Epithelial cell of proximal tubule (primary cell): Measurements from ENCODE around the gene P3H4. TPM values are rescaled to one million over a fixed set of nuclear protein-coding genes. Genes with fewer than 3 reads are reported as not detected.

Experiments used
- DNase-seq: peaks from one replicate; pipeline ENCODE4 v3.0.0-alpha.2; 2011; ENCODE audit warnings: low read depth
- H3K4me3 ChIP-seq: 2 replicates; pipeline ENCODE4 v1.5.1; 2011; ENCODE audit warnings: low read depth, mild to moderate bottlenecking, low read length
- CTCF ChIP-seq: conservative IDR thresholded peaks from 2 replicates; pipeline ENCODE4 v1.5.1; 2012; ENCODE audit warnings: low read depth, mild to moderate bottlenecking, low read length
- total RNA-seq: library from RNA; depleted of rRNA; stranded (reverse); fragments of >200 nt; gene quantifications from 2 replicates; pipeline ENCODE4 v1.2.3, GENCODE V29; 2015

The P3H4 gene
- total RNA-seq, 1 donor from 2014 or later, result 55.5 TPM

GRCh38 chr17:41823580-41823979 is 11.8 kb upstream of the P3H4 start:
- TF ChIP-seq CTCF, result no peak
- no peak overlapping the region for H3K4me3 ChIP-seq
- DNase-seq, result no peak

- no peak overlapping the region for H3K4me3 ChIP-seq
- no peak for DNase-seq
- no peak for TF ChIP-seq CTCF
These were observed 11.4 kb upstream of the P3H4 start for GRCh38 chr17:41823141-41823524.

- TF ChIP-seq CTCF, result no peak
- no peak for DNase-seq
- no peak overlapping the region for H3K4me3 ChIP-seq
These were observed 10.7 kb upstream of the P3H4 start for GRCh38 chr17:41822216-41823140.

- no peak overlapping the region for H3K4me3 ChIP-seq
- no peak for DNase-seq
- no peak for TF ChIP-seq CTCF
These were observed 10.0 kb upstream of the P3H4 start for GRCh38 chr17:41821776-41822175.

DNA sequence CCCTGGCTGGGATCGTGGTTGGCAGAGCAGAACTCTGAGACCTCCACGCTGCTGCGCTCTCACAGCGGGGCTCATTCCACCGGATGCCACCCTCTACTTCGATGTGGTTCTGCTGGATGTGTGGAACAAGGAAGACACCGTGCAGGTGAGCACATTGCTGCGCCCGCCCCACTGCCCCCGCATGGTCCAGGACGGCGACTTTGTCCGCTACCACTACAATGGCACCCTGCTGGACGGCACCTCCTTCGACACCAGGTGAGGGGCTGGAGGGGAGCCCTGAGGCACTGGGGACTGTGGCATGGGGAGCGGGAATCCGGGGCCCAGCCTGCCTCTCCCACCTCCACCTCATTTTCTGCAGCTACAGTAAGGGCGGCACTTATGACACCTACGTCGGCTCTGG is 6.3 kb upstream of the P3H4 start:
- no peak for DNase-seq
- H3K4me3 ChIP-seq, result no peak overlapping the region
- TF ChIP-seq CTCF, result no peak

GRCh38 chr17:41816637-41817320 is 5.0 kb upstream of the P3H4 start:
- no peak for TF ChIP-seq CTCF
- H3K4me3 ChIP-seq, result no peak overlapping the region
- DNase-seq, result no peak

DNA sequence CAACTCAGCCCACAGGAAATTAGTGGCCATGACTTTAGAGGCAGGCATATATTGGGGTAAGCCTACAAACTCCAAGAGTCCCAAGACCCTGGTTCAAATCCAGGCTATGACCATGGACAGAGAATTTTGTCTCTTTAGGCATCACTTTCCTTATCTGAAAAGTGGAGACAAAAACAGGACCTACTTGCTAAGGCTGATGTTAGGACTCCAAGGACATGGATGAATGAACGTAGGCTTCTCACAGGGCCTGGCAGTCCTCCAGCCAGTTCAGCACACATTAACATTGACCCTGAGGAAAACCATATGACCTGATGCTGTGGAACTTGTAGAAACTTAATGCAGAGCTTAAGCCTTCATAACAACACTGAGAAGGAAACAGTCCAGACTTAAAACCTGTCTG is 2.4 kb upstream of the P3H4 start:
- H3K4me3 ChIP-seq, result no peak overlapping the region
- no peak for DNase-seq
- TF ChIP-seq CTCF, result no peak
